ENCODE data around the gene TRAF4.
"Not testable (repeated sequence)": the region's sequence is repeated elsewhere in the genome, so short reads cannot be mapped to it uniquely, and the experiment has no call there.

The TRAF4 gene

GRCh38 chr17:28715217-28715616 is 28.6 kb upstream of the TRAF4 start:
- Histone ChIP-seq H3K27ac (ENCODE audit: low read depth, low read length) (no peak overlapping the region), H3K4me3 (ENCODE audit: low read depth in 1 of 2, low read length in 2 of 2) (no peak overlapping the region), H3K36me3 (ENCODE audit: control insufficient read depth in 1 of 2, insufficient read depth in 2 of 2, low read length in 2 of 2) (peaks cover 0 to 8% of the 10 kb centered on the region in 2 donors), H3K9ac (ENCODE audit: low read depth in 1 of 2, low read length in 2 of 2) (no peak overlapping the region), H3K4me1 (ENCODE audit: control insufficient read depth in 1 of 2, insufficient read depth in 2 of 2, low read length in 2 of 2) (peaks cover 16 to 29% of the 10 kb centered on the region in 2 donors), H3K9me3 (ENCODE audit: control insufficient read depth in 1 of 2, low read length in 2 of 2) (no peaks in the 10 kb centered on the region), H3K27me3 (ENCODE audit: control insufficient read depth in 1 of 2, insufficient read depth in 2 of 2, low read length in 2 of 2) (no peaks in the 10 kb centered on the region)

- Histone ChIP-seq H3K9me3 (ENCODE audit: control insufficient read depth in 1 of 2, low read length in 2 of 2) (no peaks in the 10 kb centered on the region), H3K9ac (ENCODE audit: low read depth in 1 of 2, low read length in 2 of 2) (peak overlapping the region; percentile 10 to 58), H3K4me1 (ENCODE audit: control insufficient read depth in 1 of 2, insufficient read depth in 2 of 2, low read length in 2 of 2) (peaks cover 25 to 41% of the 10 kb centered on the region in 2 donors), H3K36me3 (ENCODE audit: control insufficient read depth in 1 of 2, insufficient read depth in 2 of 2, low read length in 2 of 2) (peaks cover 0 to 12% of the 10 kb centered on the region in 2 donors), H3K27ac (ENCODE audit: low read depth, low read length) (peak overlapping the region; percentile 59), H3K27me3 (ENCODE audit: control insufficient read depth in 1 of 2, insufficient read depth in 2 of 2, low read length in 2 of 2) (no peaks in the 10 kb centered on the region), H3K4me3 (ENCODE audit: low read depth in 1 of 2, low read length in 2 of 2) (peak overlapping the region; percentile 43 to 57)
Observed at GRCh38 chr17:28716740-28717577, 26.9 kb upstream of the TRAF4 start.

- peak within 1 kb of the TSS; percentile 43 to 57 for H3K4me3 ChIP-seq (ENCODE audit: low read depth in 1 of 2, low read length in 2 of 2)
- H3K4me1 ChIP-seq (ENCODE audit: control insufficient read depth in 1 of 2, insufficient read depth in 2 of 2, low read length in 2 of 2) = peaks cover 32 to 42% of the 10 kb centered on the region in 2 donors
- H3K36me3 ChIP-seq (ENCODE audit: control insufficient read depth in 1 of 2, insufficient read depth in 2 of 2, low read length in 2 of 2) = peaks cover 5 to 18% of the 10 kb centered on the region in 2 donors
- peak within 1 kb of the TSS; percentile 59 for H3K27ac ChIP-seq (ENCODE audit: low read depth, low read length)
- H3K9ac ChIP-seq (ENCODE audit: low read depth in 1 of 2, low read length in 2 of 2) = peak within 1 kb of the TSS; percentile 38 to 58
- H3K27me3 ChIP-seq (ENCODE audit: control insufficient read depth in 1 of 2, insufficient read depth in 2 of 2, low read length in 2 of 2) = no peaks in the 10 kb centered on the region
- no peaks in the 10 kb centered on the region for H3K9me3 ChIP-seq (ENCODE audit: control insufficient read depth in 1 of 2, low read length in 2 of 2)
Observed at GRCh38 chr17:28717578-28718332, 26.1 kb upstream of the TRAF4 start, which contains the start of gene RAB34. TSS of gene RAB34 (minus strand) at chr17:28717868. CDS start at chr17:28717266, 602 bp downstream.

GRCh38 chr17:28718333-28719020 is 25.3 kb upstream of the TRAF4 start:
- H3K4me3 ChIP-seq (ENCODE audit: low read depth in 1 of 2, low read length in 2 of 2) = peak overlapping the region; percentile 36 to 98
- peaks cover 6 to 25% of the 10 kb centered on the region in 2 donors for H3K36me3 ChIP-seq (ENCODE audit: control insufficient read depth in 1 of 2, insufficient read depth in 2 of 2, low read length in 2 of 2)
- no peaks in the 10 kb centered on the region for H3K9me3 ChIP-seq (ENCODE audit: control insufficient read depth in 1 of 2, low read length in 2 of 2)
- peaks cover 34 to 50% of the 10 kb centered on the region in 2 donors for H3K4me1 ChIP-seq (ENCODE audit: control insufficient read depth in 1 of 2, insufficient read depth in 2 of 2, low read length in 2 of 2)
- H3K27me3 ChIP-seq (ENCODE audit: control insufficient read depth in 1 of 2, insufficient read depth in 2 of 2, low read length in 2 of 2) = no peaks in the 10 kb centered on the region
- H3K9ac ChIP-seq (ENCODE audit: low read depth in 1 of 2, low read length in 2 of 2) = peak overlapping the region; percentile 30 to 38
- peak overlapping the region; percentile 59 for H3K27ac ChIP-seq (ENCODE audit: low read depth, low read length)

GRCh38 chr17:28719021-28719433 is 24.8 kb upstream of the TRAF4 start:
- Histone ChIP-seq H3K27ac (ENCODE audit: low read depth, low read length) (peak overlapping the region; percentile 82), H3K4me3 (ENCODE audit: low read depth in 1 of 2, low read length in 2 of 2) (peak overlapping the region; percentile 95 to 98), H3K9ac (ENCODE audit: low read depth in 1 of 2, low read length in 2 of 2) (peak overlapping the region; percentile 35 to 68), H3K4me1 (ENCODE audit: control insufficient read depth in 1 of 2, insufficient read depth in 2 of 2, low read length in 2 of 2) (peaks cover 34 to 50% of the 10 kb centered on the region in 2 donors), H3K27me3 (ENCODE audit: control insufficient read depth in 1 of 2, insufficient read depth in 2 of 2, low read length in 2 of 2) (no peaks in the 10 kb centered on the region), H3K36me3 (ENCODE audit: control insufficient read depth in 1 of 2, insufficient read depth in 2 of 2, low read length in 2 of 2) (peaks cover 6 to 30% of the 10 kb centered on the region in 2 donors), H3K9me3 (ENCODE audit: control insufficient read depth in 1 of 2, low read length in 2 of 2) (no peaks in the 10 kb centered on the region)

- Histone ChIP-seq H3K9me3 (ENCODE audit: control insufficient read depth in 1 of 2, low read length in 2 of 2) (no peaks in the 10 kb centered on the region), H3K27ac (ENCODE audit: low read depth, low read length) (peak overlapping the region; percentile 60), H3K4me3 (ENCODE audit: low read depth in 1 of 2, low read length in 2 of 2) (peak overlapping the region; percentile 95 to 98), H3K36me3 (ENCODE audit: control insufficient read depth in 1 of 2, insufficient read depth in 2 of 2, low read length in 2 of 2) (peaks cover 13 to 32% of the 10 kb centered on the region in 2 donors), H3K4me1 (ENCODE audit: control insufficient read depth in 1 of 2, insufficient read depth in 2 of 2, low read length in 2 of 2) (peaks cover 40 to 58% of the 10 kb centered on the region in 2 donors), H3K9ac (ENCODE audit: low read depth in 1 of 2, low read length in 2 of 2) (peak overlapping the region; percentile 75 to 95), H3K27me3 (ENCODE audit: control insufficient read depth in 1 of 2, insufficient read depth in 2 of 2, low read length in 2 of 2) (no peaks in the 10 kb centered on the region)
Observed at GRCh38 chr17:28720247-28720996, 23.4 kb upstream of the TRAF4 start.

- peaks cover 41 to 61% of the 10 kb centered on the region in 2 donors for H3K4me1 ChIP-seq (ENCODE audit: control insufficient read depth in 1 of 2, insufficient read depth in 2 of 2, low read length in 2 of 2)
- peak overlapping the region; percentile 95 to 98 for H3K4me3 ChIP-seq (ENCODE audit: low read depth in 1 of 2, low read length in 2 of 2)
- peak overlapping the region; percentile 75 to 95 for H3K9ac ChIP-seq (ENCODE audit: low read depth in 1 of 2, low read length in 2 of 2)
- H3K27ac ChIP-seq (ENCODE audit: low read depth, low read length); H3K27me3 ChIP-seq (ENCODE audit: control insufficient read depth in 1 of 2, insufficient read depth in 2 of 2, low read length in 2 of 2); H3K9me3 ChIP-seq (ENCODE audit: control insufficient read depth in 1 of 2, low read length in 2 of 2): not testable (repeated sequence)
- peaks cover 13 to 32% of the 10 kb centered on the region in 2 donors for H3K36me3 ChIP-seq (ENCODE audit: control insufficient read depth in 1 of 2, insufficient read depth in 2 of 2, low read length in 2 of 2)
Observed at GRCh38 chr17:28720997-28721329, 22.8 kb upstream of the TRAF4 start.

- Histone ChIP-seq H3K9me3 (ENCODE audit: control insufficient read depth in 1 of 2, low read length in 2 of 2) (no peaks in the 10 kb centered on the region), H3K4me3 (ENCODE audit: low read depth in 1 of 2, low read length in 2 of 2) (no peak overlapping the region), H3K4me1 (ENCODE audit: control insufficient read depth in 1 of 2, insufficient read depth in 2 of 2, low read length in 2 of 2) (peaks cover 34 to 58% of the 10 kb centered on the region in 2 donors), H3K27ac (ENCODE audit: low read depth, low read length) (no peak overlapping the region), H3K9ac (ENCODE audit: low read depth in 1 of 2, low read length in 2 of 2) (no peak overlapping the region), H3K27me3 (ENCODE audit: control insufficient read depth in 1 of 2, insufficient read depth in 2 of 2, low read length in 2 of 2) (no peaks in the 10 kb centered on the region), H3K36me3 (ENCODE audit: control insufficient read depth in 1 of 2, insufficient read depth in 2 of 2, low read length in 2 of 2) (peaks cover 13 to 32% of the 10 kb centered on the region in 2 donors)
Observed at GRCh38 chr17:28722417-28723158, 21.2 kb upstream of the TRAF4 start.

Measured in duodenal mucosa (tissue), 2 donors.